WTC11 (cell line): ENCODE results near the gene TRIM59. TPM values are rescaled to one million over a fixed set of nuclear protein-coding genes. Genes with fewer than 3 reads are reported as not detected.
A peak's percentile ranks its signal among the peaks of the same experiment; 100 is the strongest.

Experiments
- ATAC-seq: fragments of 200-7000 bp; cut with Tn5 transposase; 2 replicates; pipeline ENCODE4 v1.10.0; 2021; ENCODE audit warnings: mild to moderate bottlenecking, moderate library complexity
- CTCF ChIA-PET: fragments of 300-600 bp; sonication (Branson Sonifier 250); formaldehyde crosslinking; loops from one replicate; lab custom pipeline; 2021; ENCODE audit warnings: antibody characterized with exemption; lab: Charles Lee
- POLR2A ChIA-PET: fragments of 350-600 bp; sonication (Branson Sonifier 250); formaldehyde crosslinking; loops from one replicate; lab custom pipeline; 2021; ENCODE audit warnings: antibody characterized with exemption; lab: Charles Lee
- DNase-seq: peaks from one replicate; pipeline ENCODE4 v3.0.0; 2021; ENCODE audit warnings: low spot score
- H3K27ac Mint-ChIP-seq: 2 replicates; pipeline ENCODE4 v1.8.0; 2021; ENCODE audit warnings: mixed read lengths
- H3K27me3 Mint-ChIP-seq: 2 replicates; pipeline ENCODE4 v1.8.0; 2021; ENCODE audit warnings: low read depth, mild to moderate bottlenecking, moderate library complexity, mixed read lengths
- H3K36me3 Mint-ChIP-seq: 2 replicates; pipeline ENCODE4 v1.8.0; 2021; ENCODE audit warnings: mixed read lengths
- H3K4me1 Mint-ChIP-seq: 2 replicates; pipeline ENCODE4 v1.8.0; 2022; ENCODE audit warnings: mixed read lengths
- H3K4me3 Mint-ChIP-seq: 2 replicates; pipeline ENCODE4 v1.8.0; 2021; ENCODE audit warnings: mild to moderate bottlenecking, moderate library complexity, mixed read lengths
- H3K9me3 Mint-ChIP-seq: 2 replicates; pipeline ENCODE4 v1.8.0; 2021; ENCODE audit warnings: mixed read lengths
- ESRRA ChIP-seq: sonication (generic); formaldehyde crosslinking; IDR thresholded peaks from 2 replicates; pipeline ENCODE4 v1.8.1; 2022; ENCODE audit warnings: mild to moderate bottlenecking, missing genetic modification reagents, borderline replicate concordance
- FOXJ3 ChIP-seq: sonication (generic); formaldehyde crosslinking; IDR thresholded peaks from 2 replicates; pipeline ENCODE4 v1.9.0; 2021; ENCODE audit warnings: missing genetic modification reagents, mild to moderate bottlenecking, borderline replicate concordance
- GABPB1 ChIP-seq: sonication (generic); formaldehyde crosslinking; IDR thresholded peaks from 2 replicates; pipeline ENCODE4 v1.8.1; 2023; ENCODE audit warnings: mild to moderate bottlenecking, missing genetic modification reagents
- GRHL2 ChIP-seq: fragments of 250-450 bp; sonication (Bioruptor Pico); IDR thresholded peaks from 2 replicates; pipeline ENCODE4 v1.8.0; 2022; ENCODE audit warnings: mild to moderate bottlenecking, moderate library complexity; ENCODE audit not compliant: insufficient replicate concordance, severe bottlenecking
- HMGA2 ChIP-seq: fragments of 250-450 bp; sonication (Bioruptor Pico); IDR thresholded peaks from 2 replicates; pipeline ENCODE4 v1.4.0; 2021; ENCODE audit warnings: mild to moderate bottlenecking, moderate library complexity
- KAT7 ChIP-seq: sonication (generic); formaldehyde crosslinking; IDR thresholded peaks from 2 replicates; pipeline ENCODE4 v1.8.1; 2023; ENCODE audit warnings: missing genetic modification reagents, mild to moderate bottlenecking, borderline replicate concordance
- SMAD4 ChIP-seq: sonication (generic); formaldehyde crosslinking; IDR thresholded peaks from 2 replicates; pipeline ENCODE4 v1.8.0; 2022; ENCODE audit warnings: mild to moderate bottlenecking, missing genetic modification reagents
- SOX15 ChIP-seq: fragments of 250-450 bp; sonication (Bioruptor Pico); IDR thresholded peaks from 2 replicates; pipeline ENCODE4 v1.9.0; 2021; ENCODE audit warnings: mild to moderate bottlenecking
- ZBTB21 ChIP-seq: sonication (generic); formaldehyde crosslinking; IDR thresholded peaks from 2 replicates; pipeline ENCODE4 v1.8.1; 2023; ENCODE audit warnings: mild to moderate bottlenecking, missing genetic modification reagents, borderline replicate concordance
- ZNF263 ChIP-seq: sonication (generic); formaldehyde crosslinking; IDR thresholded peaks from 2 replicates; pipeline ENCODE4 v1.8.1; 2022; ENCODE audit warnings: low read depth, mild to moderate bottlenecking, moderate library complexity, missing genetic modification reagents
- total RNA-seq: library from RNA; stranded (reverse); gene quantifications from 3 replicates; pipeline ENCODE4 v1.2.3, GENCODE V29; 2021
- TF ChIP-seq, protein P1 (sequence below): sonication (generic); formaldehyde crosslinking; IDR thresholded peaks from 2 replicates; pipeline ENCODE4 v1.8.1; 2022; ENCODE audit warnings: low read depth, missing genetic modification reagents, borderline replicate concordance
- TF ChIP-seq, protein P2 (sequence below): sonication (generic); formaldehyde crosslinking; IDR thresholded peaks from 2 replicates; pipeline ENCODE4 v1.8.1; 2022; ENCODE audit warnings: mild to moderate bottlenecking, moderate library complexity, missing genetic modification reagents
- TF ChIP-seq, protein P3 (sequence below): fragments of 250-450 bp; sonication (Bioruptor Pico); IDR thresholded peaks from 2 replicates; pipeline ENCODE4 v1.9.0; 2021; ENCODE audit warnings: moderate library complexity, mild to moderate bottlenecking, inconsistent platforms, borderline replicate concordance
- TF ChIP-seq, protein P4 (sequence below): fragments of 250-450 bp; sonication (Bioruptor Pico); IDR thresholded peaks from 2 replicates; pipeline ENCODE4 v1.9.0; 2021; ENCODE audit warnings: mild to moderate bottlenecking
- TF ChIP-seq, protein P5 (sequence below): sonication (generic); formaldehyde crosslinking; IDR thresholded peaks from 2 replicates; pipeline ENCODE4 v1.8.1; 2022; ENCODE audit warnings: low read depth, mild to moderate bottlenecking, moderate library complexity, missing genetic modification reagents, borderline replicate concordance
- TF ChIP-seq, protein P6 (sequence below): fragments of 250-450 bp; sonication (Bioruptor Pico); IDR thresholded peaks from 2 replicates; pipeline ENCODE4 v1.9.0; 2021; ENCODE audit warnings: mild to moderate bottlenecking, borderline replicate concordance
- TF ChIP-seq, protein P7 (sequence below): sonication (generic); formaldehyde crosslinking; IDR thresholded peaks from 2 replicates; pipeline ENCODE4 v1.8.1; 2023; ENCODE audit warnings: mild to moderate bottlenecking, missing genetic modification reagents
- TF ChIP-seq, protein P8 (sequence below): sonication (generic); formaldehyde crosslinking; IDR thresholded peaks from 2 replicates; pipeline ENCODE4 v1.8.1; 2023; ENCODE audit warnings: mild to moderate bottlenecking, missing genetic modification reagents, moderate library complexity
- TF ChIP-seq, protein P9 (sequence below): fragments of 250-450 bp; sonication (Bioruptor Pico); IDR thresholded peaks from 2 replicates; pipeline ENCODE4 v2.1.2; 2022; ENCODE audit warnings: mild to moderate bottlenecking, moderate library complexity

Gene TRIM59
- total RNA-seq, 1 experiment from 2014 or later, result 32.4 TPM

DNA sequence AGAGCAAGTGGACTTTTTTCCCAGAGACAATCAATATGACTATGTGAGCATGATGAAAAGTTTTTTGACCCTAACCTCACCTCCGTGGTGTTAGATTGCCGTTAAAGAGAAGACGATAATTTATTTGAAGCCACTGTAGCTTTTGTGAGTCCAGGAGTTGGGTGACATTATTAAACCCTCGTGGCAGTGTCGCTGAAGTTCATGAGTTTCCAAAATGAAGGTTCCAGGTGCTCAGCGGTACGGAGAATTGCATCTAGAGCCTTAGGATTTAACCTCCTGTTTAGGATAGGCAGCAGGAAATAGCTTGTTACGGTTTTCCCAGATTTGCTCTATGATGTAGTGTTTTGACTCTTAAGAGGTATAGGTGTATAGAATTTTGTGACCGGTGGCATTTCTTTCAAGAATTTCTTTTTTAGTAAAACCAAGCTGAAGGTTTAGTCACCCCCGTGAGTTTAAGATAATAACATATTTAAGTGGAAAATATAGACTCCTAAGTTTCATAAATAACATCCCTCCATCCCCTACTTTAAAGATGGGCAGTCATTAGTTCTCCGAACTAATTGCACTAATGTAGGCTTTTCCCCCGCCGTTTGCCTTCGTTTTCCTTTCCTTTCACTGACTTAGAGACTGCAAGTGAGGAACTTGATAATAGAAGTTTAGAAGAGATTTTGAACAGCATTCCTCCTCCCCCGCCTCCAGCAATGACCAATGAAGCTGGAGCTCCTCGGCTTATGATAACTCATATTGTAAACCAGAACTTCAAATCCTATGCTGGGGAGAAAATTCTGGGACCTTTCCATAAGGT, 48.1 kb downstream of the TRIM59 start:
- POLR2A ChIA-PET, result interaction anchor here (1.1 kb wide), 1 partner anchor 48 kb away, joined by 5 read pairs; the partner anchor contains the start of gene TRIM59
- no peaks in the 10 kb centered on the region for H3K9me3 Mint-ChIP-seq
- TF ChIP-seq, protein P1, sequence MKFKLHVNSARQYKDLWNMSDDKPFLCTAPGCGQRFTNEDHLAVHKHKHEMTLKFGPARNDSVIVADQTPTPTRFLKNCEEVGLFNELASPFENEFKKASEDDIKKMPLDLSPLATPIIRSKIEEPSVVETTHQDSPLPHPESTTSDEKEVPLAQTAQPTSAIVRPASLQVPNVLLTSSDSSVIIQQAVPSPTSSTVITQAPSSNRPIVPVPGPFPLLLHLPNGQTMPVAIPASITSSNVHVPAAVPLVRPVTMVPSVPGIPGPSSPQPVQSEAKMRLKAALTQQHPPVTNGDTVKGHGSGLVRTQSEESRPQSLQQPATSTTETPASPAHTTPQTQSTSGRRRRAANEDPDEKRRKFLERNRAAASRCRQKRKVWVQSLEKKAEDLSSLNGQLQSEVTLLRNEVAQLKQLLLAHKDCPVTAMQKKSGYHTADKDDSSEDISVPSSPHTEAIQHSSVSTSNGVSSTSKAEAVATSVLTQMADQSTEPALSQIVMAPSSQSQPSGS (CRISPR knock-in tag), result no peak
- TF ChIP-seq GABPB1 (no peak), ESRRA (CRISPR knock-in tag) (no peak), ZBTB21 (no peak), SMAD4 (CRISPR knock-in tag) (no peak), FOXJ3 (CRISPR knock-in tag) (no peak), SOX15 (CRISPR knock-in tag) (no peak), HMGA2 (CRISPR knock-in tag) (no peak), GRHL2 (CRISPR knock-in tag) (no peak), ZNF263 (CRISPR knock-in tag) (no peak), KAT7 (no peak)
- TF ChIP-seq, protein P2, sequence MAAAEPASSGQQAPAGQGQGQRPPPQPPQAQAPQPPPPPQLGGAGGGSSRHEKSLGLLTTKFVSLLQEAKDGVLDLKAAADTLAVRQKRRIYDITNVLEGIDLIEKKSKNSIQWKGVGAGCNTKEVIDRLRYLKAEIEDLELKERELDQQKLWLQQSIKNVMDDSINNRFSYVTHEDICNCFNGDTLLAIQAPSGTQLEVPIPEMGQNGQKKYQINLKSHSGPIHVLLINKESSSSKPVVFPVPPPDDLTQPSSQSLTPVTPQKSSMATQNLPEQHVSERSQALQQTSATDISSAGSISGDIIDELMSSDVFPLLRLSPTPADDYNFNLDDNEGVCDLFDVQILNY, result no peak
- TF ChIP-seq, protein P3, sequence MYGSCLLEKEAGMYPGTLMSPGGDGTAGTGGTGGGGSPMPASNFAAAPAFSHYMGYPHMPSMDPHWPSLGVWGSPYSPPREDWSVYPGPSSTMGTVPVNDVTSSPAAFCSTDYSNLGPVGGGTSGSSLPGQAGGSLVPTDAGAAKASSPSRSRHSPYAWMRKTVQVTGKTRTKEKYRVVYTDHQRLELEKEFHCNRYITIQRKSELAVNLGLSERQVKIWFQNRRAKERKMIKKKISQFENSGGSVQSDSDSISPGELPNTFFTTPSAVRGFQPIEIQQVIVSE, result no peak
- TF ChIP-seq, protein P4, sequence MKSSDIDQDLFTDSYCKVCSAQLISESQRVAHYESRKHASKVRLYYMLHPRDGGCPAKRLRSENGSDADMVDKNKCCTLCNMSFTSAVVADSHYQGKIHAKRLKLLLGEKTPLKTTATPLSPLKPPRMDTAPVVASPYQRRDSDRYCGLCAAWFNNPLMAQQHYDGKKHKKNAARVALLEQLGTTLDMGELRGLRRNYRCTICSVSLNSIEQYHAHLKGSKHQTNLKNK, result no peak
- TF ChIP-seq, protein P5, sequence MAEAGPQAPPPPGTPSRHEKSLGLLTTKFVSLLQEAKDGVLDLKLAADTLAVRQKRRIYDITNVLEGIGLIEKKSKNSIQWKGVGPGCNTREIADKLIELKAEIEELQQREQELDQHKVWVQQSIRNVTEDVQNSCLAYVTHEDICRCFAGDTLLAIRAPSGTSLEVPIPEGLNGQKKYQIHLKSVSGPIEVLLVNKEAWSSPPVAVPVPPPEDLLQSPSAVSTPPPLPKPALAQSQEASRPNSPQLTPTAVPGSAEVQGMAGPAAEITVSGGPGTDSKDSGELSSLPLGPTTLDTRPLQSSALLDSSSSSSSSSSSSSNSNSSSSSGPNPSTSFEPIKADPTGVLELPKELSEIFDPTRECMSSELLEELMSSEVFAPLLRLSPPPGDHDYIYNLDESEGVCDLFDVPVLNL (CRISPR knock-in tag), result no peak
- TF ChIP-seq, protein P6, sequence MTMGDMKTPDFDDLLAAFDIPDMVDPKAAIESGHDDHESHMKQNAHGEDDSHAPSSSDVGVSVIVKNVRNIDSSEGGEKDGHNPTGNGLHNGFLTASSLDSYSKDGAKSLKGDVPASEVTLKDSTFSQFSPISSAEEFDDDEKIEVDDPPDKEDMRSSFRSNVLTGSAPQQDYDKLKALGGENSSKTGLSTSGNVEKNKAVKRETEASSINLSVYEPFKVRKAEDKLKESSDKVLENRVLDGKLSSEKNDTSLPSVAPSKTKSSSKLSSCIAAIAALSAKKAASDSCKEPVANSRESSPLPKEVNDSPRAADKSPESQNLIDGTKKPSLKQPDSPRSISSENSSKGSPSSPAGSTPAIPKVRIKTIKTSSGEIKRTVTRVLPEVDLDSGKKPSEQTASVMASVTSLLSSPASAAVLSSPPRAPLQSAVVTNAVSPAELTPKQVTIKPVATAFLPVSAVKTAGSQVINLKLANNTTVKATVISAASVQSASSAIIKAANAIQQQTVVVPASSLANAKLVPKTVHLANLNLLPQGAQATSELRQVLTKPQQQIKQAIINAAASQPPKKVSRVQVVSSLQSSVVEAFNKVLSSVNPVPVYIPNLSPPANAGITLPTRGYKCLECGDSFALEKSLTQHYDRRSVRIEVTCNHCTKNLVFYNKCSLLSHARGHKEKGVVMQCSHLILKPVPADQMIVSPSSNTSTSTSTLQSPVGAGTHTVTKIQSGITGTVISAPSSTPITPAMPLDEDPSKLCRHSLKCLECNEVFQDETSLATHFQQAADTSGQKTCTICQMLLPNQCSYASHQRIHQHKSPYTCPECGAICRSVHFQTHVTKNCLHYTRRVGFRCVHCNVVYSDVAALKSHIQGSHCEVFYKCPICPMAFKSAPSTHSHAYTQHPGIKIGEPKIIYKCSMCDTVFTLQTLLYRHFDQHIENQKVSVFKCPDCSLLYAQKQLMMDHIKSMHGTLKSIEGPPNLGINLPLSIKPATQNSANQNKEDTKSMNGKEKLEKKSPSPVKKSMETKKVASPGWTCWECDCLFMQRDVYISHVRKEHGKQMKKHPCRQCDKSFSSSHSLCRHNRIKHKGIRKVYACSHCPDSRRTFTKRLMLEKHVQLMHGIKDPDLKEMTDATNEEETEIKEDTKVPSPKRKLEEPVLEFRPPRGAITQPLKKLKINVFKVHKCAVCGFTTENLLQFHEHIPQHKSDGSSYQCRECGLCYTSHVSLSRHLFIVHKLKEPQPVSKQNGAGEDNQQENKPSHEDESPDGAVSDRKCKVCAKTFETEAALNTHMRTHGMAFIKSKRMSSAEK, result no peak
- TF ChIP-seq, protein P7, sequence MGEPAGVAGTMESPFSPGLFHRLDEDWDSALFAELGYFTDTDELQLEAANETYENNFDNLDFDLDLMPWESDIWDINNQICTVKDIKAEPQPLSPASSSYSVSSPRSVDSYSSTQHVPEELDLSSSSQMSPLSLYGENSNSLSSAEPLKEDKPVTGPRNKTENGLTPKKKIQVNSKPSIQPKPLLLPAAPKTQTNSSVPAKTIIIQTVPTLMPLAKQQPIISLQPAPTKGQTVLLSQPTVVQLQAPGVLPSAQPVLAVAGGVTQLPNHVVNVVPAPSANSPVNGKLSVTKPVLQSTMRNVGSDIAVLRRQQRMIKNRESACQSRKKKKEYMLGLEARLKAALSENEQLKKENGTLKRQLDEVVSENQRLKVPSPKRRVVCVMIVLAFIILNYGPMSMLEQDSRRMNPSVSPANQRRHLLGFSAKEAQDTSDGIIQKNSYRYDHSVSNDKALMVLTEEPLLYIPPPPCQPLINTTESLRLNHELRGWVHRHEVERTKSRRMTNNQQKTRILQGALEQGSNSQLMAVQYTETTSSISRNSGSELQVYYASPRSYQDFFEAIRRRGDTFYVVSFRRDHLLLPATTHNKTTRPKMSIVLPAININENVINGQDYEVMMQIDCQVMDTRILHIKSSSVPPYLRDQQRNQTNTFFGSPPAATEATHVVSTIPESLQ (CRISPR knock-in tag), result no peak
- TF ChIP-seq, protein P8, sequence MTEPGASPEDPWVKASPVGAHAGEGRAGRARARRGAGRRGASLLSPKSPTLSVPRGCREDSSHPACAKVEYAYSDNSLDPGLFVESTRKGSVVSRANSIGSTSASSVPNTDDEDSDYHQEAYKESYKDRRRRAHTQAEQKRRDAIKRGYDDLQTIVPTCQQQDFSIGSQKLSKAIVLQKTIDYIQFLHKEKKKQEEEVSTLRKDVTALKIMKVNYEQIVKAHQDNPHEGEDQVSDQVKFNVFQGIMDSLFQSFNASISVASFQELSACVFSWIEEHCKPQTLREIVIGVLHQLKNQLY (CRISPR knock-in tag), result no peak
- TF ChIP-seq, protein P9, sequence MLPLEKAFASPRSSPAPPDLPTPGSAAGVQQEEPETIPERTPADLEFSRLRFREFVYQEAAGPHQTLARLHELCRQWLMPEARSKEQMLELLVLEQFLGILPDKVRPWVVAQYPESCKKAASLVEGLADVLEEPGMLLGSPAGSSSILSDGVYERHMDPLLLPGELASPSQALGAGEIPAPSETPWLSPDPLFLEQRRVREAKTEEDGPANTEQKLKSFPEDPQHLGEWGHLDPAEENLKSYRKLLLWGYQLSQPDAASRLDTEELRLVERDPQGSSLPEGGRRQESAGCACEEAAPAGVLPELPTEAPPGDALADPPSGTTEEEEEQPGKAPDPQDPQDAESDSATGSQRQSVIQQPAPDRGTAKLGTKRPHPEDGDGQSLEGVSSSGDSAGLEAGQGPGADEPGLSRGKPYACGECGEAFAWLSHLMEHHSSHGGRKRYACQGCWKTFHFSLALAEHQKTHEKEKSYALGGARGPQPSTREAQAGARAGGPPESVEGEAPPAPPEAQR (CRISPR knock-in tag), result no peak
- DNase-seq (no peak), ATAC-seq (no peak)
- H3K4me1 Mint-ChIP-seq, result peaks cover 36% of the 10 kb centered on the region
- CTCF ChIA-PET, result interaction anchor here (1.0 to 1.1 kb wide), 2 partner anchors 11 to 48 kb away, joined by 3 read pairs; partner anchors contain the start of gene TRIM59
- peaks cover 25% of the 10 kb centered on the region for H3K36me3 Mint-ChIP-seq
- H3K27me3 Mint-ChIP-seq, result peaks cover 8% of the 10 kb centered on the region; the same call in 1 of the 2 replicates
- peak overlapping the region; percentile 99 for H3K4me3 Mint-ChIP-seq
- peak overlapping the region; percentile 67 for H3K27ac Mint-ChIP-seq
